Activated T-helper 9 cell treated with anti-CD3 and anti-CD28 coated beads, Interleukin-2, amount 50 U/mL, for 16 hours (primary cell): ENCODE measurements around the gene ATP6V0D1.

Experiments
- DNase-seq: peaks from one replicate; pipeline ENCODE4 v3.0.0-alpha.2; 2020; ENCODE audit warnings: low read depth

The ATP6V0D1 gene

DNA sequence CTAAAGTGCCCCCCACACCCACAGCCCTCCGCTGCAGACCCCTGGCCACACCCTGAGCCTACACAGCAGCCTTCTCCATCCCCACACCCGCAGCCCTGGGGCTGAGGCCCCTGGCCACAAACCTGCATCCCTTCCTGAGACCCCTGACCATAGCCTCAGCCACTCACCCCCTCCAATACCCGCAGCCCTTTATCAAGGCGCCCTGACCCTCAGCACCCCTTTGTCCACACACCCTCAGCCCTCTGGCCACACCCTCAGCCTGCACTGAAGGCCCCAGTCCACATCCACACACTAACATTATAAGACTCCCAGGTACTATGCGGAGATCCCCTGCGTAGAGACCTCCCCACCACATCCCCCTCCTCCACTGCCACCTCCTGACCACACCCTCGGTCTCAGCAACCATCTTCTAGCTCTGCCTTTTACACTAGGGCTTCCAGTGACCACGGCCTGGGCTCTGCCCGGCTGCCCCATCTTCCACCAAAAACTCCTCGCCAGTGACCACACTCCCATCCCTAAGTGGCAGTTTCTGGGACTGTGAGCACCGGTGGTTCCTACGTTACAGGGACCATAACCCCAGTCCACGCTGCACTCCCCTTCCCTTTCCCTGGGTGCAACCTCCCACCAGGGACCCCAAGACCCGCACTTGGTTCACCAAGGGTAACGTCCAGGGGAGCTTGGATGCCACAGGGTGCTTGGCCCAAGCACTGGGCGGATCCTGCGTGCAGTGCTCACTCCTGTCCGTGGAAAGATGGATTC lies 88.5 kb downstream of the ATP6V0D1 start:
- DNase-seq, result no peak

DNA sequence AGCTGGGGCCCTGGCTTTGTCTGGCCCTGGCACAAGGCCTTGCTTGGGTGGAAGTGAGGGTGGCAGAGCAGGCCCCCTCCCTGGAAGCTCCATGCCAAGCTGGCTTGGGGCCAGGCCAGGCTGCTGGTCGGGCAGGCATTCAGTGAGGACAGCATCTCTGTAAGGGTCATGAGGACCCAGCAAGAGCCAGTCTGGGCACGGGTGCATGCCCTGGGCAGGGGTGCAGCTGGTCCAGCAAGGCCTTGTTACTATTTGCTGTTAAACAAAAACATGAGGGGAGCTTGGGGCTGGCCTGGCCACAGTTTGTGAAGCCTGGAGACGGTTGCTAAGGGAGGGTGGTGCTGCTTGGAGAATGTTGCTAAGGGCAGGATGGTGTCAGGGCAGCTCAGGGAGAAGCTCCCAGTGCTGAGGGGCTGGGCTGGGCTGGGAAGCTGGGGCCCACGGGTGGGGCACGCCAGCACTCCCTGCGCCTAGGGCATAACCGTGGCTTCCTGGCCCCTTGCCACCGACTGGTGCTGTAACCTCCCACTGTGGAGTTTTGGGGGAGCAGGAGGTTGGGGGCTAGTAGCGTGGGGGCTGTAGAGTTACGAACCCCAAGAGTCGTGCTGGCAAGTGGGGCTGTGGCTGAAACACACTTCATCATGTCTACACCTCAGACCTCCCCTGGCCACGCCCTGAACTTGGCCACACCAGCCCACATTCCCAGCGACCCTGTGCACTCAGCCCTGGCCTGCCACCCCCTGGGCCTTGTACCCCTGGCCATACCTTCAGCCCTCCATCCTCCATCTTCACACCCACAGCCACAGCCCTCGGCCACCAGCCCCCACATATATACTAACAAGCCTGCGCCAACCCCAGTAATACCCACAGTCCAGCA lies 89.3 kb downstream of the ATP6V0D1 start:
- no peak for DNase-seq

DNA sequence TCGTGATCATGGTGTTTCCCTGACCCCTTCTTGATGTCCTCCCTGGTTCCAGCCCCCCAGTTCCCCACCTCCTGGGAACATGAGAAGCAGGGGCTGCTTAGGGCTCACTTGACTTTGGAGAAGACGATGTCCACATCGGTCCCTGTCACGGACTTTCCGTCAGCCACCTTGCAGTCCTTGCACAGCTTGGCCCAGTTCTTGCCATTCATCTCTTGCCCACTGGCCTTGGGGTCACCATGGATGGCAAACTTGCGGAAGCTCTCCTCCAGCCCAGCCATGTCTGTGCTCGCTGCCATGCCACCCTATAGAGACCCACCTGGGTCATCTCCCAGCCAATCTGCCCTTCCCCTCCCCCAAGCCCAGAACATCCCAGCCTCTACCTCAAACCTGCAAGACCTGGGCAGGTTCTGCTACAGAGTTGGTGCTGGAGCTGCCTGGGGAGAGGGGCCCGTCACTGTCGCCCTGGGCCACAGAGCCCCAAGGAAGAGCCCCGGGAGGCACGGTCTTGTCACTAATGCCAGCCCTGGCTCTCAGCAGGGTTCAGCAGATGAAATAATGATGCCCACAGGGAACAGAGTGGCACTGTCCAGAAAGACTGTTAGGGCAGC lies 90.0 kb downstream of the ATP6V0D1 start:
- DNase-seq, result no peak

DNA sequence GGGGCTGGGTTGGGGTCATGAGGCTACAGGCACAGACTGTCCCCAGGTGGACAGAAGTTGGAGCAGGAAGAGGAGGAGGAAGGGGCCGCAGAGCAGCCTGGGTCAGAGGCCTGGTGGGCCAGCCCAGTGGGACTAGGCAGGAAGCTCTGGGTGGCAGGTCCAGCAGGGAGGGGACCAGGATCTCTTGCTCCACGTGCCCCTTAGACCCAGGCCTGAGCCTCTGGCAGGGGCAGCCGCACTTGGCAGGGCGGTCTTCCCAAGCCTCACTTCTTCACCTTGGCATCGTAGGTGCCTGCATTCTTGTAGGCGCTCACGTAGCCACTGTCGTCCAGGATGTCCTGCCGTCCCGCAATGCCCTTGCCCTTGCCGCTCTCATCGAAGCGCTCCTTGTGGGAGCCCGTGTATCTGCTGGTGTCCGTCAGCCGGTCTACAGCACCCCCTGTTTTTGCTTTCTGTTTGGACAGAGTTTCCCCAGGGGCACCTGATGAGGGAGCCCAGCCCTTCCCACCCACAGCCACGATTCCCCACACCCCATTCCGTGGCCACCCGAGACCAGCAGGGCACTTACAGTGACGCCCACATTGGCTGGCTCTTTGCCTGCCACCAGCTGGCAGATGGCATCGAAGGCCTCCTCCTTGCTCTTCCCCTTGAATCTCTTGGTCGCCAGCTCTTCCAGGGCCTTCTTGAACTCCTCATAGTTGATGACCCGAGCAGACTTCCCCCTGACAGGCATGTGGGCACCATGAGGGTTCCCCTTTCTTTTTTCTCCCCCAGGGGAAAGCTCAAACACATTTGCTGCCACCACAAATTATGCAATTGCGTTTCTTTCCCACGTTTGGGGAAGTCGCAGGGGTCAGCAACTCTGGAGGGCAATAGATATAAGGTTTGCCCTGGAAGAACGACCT lies 90.8 kb downstream of the ATP6V0D1 start:
- DNase-seq, result no peak

DNA sequence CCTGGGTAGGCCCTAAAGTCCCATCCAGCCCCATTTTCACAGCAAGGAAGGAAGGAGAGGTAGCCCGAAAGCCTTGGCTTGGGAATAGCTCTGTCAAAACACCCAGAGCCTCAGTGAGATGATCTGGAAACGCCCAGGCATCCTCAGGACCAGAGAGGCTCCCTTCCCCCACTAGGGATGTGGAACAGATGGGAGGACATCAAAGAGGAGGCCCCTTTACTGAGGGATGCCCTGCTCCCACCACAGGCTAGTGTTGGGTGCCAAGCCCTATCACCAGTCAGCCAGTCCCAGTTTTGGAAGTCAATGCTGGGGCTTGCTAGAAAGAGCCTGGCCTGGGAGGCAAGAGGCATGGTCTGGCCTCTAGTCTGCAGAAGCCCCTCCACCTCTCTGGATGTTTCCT lies 92.4 kb downstream of the ATP6V0D1 start:
- no peak for DNase-seq

DNA sequence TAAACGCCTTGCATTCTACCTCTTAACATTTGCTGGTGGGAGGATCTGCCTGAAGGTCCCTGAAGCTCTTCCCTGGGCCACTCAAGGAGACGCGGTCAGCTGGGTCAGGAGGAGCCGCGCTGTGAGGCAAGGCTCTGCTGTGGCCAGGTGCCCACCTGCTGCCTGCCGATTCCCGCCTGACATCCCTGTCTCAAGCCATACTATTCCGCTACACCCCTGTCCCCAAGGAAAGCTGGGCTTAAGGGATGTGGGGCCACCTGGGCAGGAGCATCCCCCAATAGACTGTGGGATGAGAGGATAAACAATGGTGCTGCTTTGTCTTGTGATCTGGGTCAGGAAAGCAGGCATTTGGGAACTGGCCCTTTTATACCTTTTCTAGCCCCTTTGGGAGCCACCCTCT lies 92.8 kb downstream of the ATP6V0D1 start:
- DNase-seq, result no peak
